AG04450 (cell line): Measurements from ENCODE around the gene NPY5R. TPM values are rescaled to one million over a fixed set of nuclear protein-coding genes. Genes with fewer than 3 reads are reported as not detected.

ENCODE experiments used
- CTCF ChIA-PET: fragments of 300-600, 350-600 bp; formaldehyde crosslinking; extraction: SDS; loops from one replicate; lab custom pipeline; 2022; ENCODE audit warnings: antibody characterized with exemption, inconsistent platforms; lab: Charles Lee
- POLR2A ChIA-PET: fragments of 350-600 bp; formaldehyde crosslinking; extraction: SDS; loops from one replicate; lab custom pipeline; 2021; ENCODE audit warnings: antibody characterized with exemption, inconsistent platforms; lab: Yijun Ruan, JAX
- DNase-seq: peaks from one replicate; pipeline ENCODE4 v3.0.0-alpha.2; 2011; ENCODE audit warnings: low read depth, low spot score
- H3K27ac ChIP-seq: one replicate; pipeline ENCODE4 v1.5.1; 2012; ENCODE audit warnings: low read depth, low read length, control low read depth
- H3K27me3 ChIP-seq: one replicate; pipeline ENCODE4 v1.6.0; 2012; ENCODE audit warnings: low read length; ENCODE audit not compliant: control insufficient read depth, insufficient read depth
- H3K4me3 ChIP-seq: 2 replicates; pipeline ENCODE4 v1.5.1; 2011; ENCODE audit warnings: mild to moderate bottlenecking, low read depth, low read length, control low read depth
- H3K9me3 ChIP-seq: 2 replicates; pipeline ENCODE4 v1.5.1; 2012; ENCODE audit warnings: low read length; ENCODE audit not compliant: control insufficient read depth, insufficient read depth
- CTCF ChIP-seq: IDR thresholded peaks from 2 replicates; pipeline ENCODE4 v1.5.1; 2011; ENCODE audit warnings: low read depth, low read length, control low read depth, inconsistent platforms
- polyA plus RNA-seq: library from polyadenylated mRNA; depleted of rRNA; stranded (reverse); fragments of >200 nt; gene quantifications from 2 replicates; pipeline ENCODE4 v1.2.3, GENCODE V29; 2011

The NPY5R gene
- polyA plus RNA-seq, 1 experiment: not detected

- no peak for TF ChIP-seq CTCF
- H3K9me3 ChIP-seq: no peaks in the 10 kb centered on the region
- ChIA-PET CTCF (no interaction called here), POLR2A (no interaction called here)
- DNase-seq: no peak
- H3K27me3 ChIP-seq: no peaks in the 10 kb centered on the region
- no peak overlapping the region for H3K27ac ChIP-seq
- H3K4me3 ChIP-seq: no peak overlapping the region
Observed at GRCh38 chr4:163367651-163368050, 24.0 kb downstream of the NPY5R start.

- no peaks in the 10 kb centered on the region for H3K27me3 ChIP-seq
- no peak for DNase-seq
- H3K9me3 ChIP-seq: no peaks in the 10 kb centered on the region
- ChIA-PET POLR2A (no interaction called here), CTCF (no interaction called here)
- H3K4me3 ChIP-seq: no peak overlapping the region
- H3K27ac ChIP-seq: no peak overlapping the region
- no peak for TF ChIP-seq CTCF
Observed at GRCh38 chr4:163372029-163372428, 28.3 kb downstream of the NPY5R start.

GRCh38 chr4:163378661-163379060 lies 35.0 kb downstream of the NPY5R start:
- no peak for TF ChIP-seq CTCF
- no peak for DNase-seq

GRCh38 chr4:163380703-163381102 lies 37.0 kb downstream of the NPY5R start:
- ChIA-PET CTCF (no interaction called here), POLR2A (no interaction called here)
- TF ChIP-seq CTCF: no peak
- Histone ChIP-seq H3K9me3 (no peaks in the 10 kb centered on the region), H3K27ac (no peak overlapping the region), H3K27me3 (no peaks in the 10 kb centered on the region), H3K4me3 (no peak overlapping the region)
- DNase-seq: no peak

More at GRCh38 chr4:163378661-163379060, 35.0 kb downstream of the NPY5R start:
- ChIA-PET POLR2A (no interaction called here), CTCF (no interaction called here)
- no peaks in the 10 kb centered on the region for H3K27me3 ChIP-seq
- H3K27ac ChIP-seq: no peak overlapping the region
- H3K9me3 ChIP-seq: no peaks in the 10 kb centered on the region
- H3K4me3 ChIP-seq: no peak overlapping the region

GRCh38 chr4:163382178-163382869 lies 38.6 kb downstream of the NPY5R start:
- ChIA-PET CTCF (no interaction called here), POLR2A (no interaction called here)
- no peaks in the 10 kb centered on the region for H3K9me3 ChIP-seq
- no peak overlapping the region for H3K4me3 ChIP-seq
- H3K27ac ChIP-seq: no peak overlapping the region
- DNase-seq: no peak
- TF ChIP-seq CTCF: no peak
- H3K27me3 ChIP-seq: no peaks in the 10 kb centered on the region
